Measurements from ENCODE around the gene HDHD3. TPM values are rescaled to one million over a fixed set of nuclear protein-coding genes. Genes with fewer than 3 reads are reported as not detected.

Gene HDHD3
- total RNA-seq, 3 donors from 2014 or later (not counting 1 experiment from before 2014, with no cell fraction given), result 6.1 to 11.8 (median 9.6) TPM

GRCh38 chr9:113388833-113389232 lies 12.0 kb upstream of the HDHD3 start:
- no peaks in the 10 kb centered on the region for H3K4me1 Mint-ChIP-seq
- intact Hi-C loops (cut with micrococcal nuclease), result no loop called here
- H3K9me3 Mint-ChIP-seq, result no peaks in the 10 kb centered on the region
- DNase-seq (no peak), ATAC-seq (no peak)
- H3K36me3 Mint-ChIP-seq, result peaks cover 7% of the 10 kb centered on the region
- Histone ChIP-seq H3K4me3 (ENCODE audit: low read length) (no peak overlapping the region), H3K9me3 (ENCODE audit: control insufficient read depth, insufficient read depth, low read length) (no peaks in the 10 kb centered on the region), H3K4me1 (ENCODE audit: control insufficient read depth, insufficient read depth, low read length) (no peaks in the 10 kb centered on the region), H3K27ac (ENCODE audit: low read length) (no peak overlapping the region), H3K27me3 (ENCODE audit: control insufficient read depth, insufficient read depth, low read length) (no peaks in the 10 kb centered on the region), H3K36me3 (ENCODE audit: control insufficient read depth, insufficient read depth, low read length) (peaks cover 49% of the 10 kb centered on the region)
- 97% methylated on average over 13 of the region's 13 CpGs for WGBS (ENCODE audit: insufficient coverage)
- H3K27ac Mint-ChIP-seq, result no peak overlapping the region
- H3K27me3 Mint-ChIP-seq (ENCODE audit: low read depth in 2 of 2), result no peaks in the 10 kb centered on the region
- TF ChIP-seq CTCF (IDR thresholded peaks at IDR 0.05), result no peak
- no peak overlapping the region for H3K4me3 Mint-ChIP-seq

GRCh38 chr9:113387560-113388230 lies 10.9 kb upstream of the HDHD3 start:
- no peak overlapping the region for H3K4me3 Mint-ChIP-seq
- Histone ChIP-seq H3K27ac (ENCODE audit: low read length) (no peak overlapping the region), H3K9me3 (ENCODE audit: control insufficient read depth, insufficient read depth, low read length) (no peaks in the 10 kb centered on the region), H3K36me3 (ENCODE audit: control insufficient read depth, insufficient read depth, low read length) (peaks cover 48% of the 10 kb centered on the region), H3K4me3 (ENCODE audit: low read length) (no peak overlapping the region), H3K4me1 (ENCODE audit: control insufficient read depth, insufficient read depth, low read length) (no peaks in the 10 kb centered on the region), H3K27me3 (ENCODE audit: control insufficient read depth, insufficient read depth, low read length) (no peaks in the 10 kb centered on the region)
- H3K36me3 Mint-ChIP-seq, result peaks cover 7% of the 10 kb centered on the region
- 93% methylated on average over 9 of the region's 9 CpGs for WGBS (ENCODE audit: insufficient coverage)
- DNase-seq (no peak), ATAC-seq (no peak)
- H3K27me3 Mint-ChIP-seq (ENCODE audit: low read depth in 2 of 2), result no peaks in the 10 kb centered on the region
- H3K9me3 Mint-ChIP-seq, result no peaks in the 10 kb centered on the region
- intact Hi-C loops (cut with micrococcal nuclease), result no loop called here
- H3K27ac Mint-ChIP-seq, result no peak overlapping the region
- no peak for TF ChIP-seq CTCF (IDR thresholded peaks at IDR 0.05)
- no peaks in the 10 kb centered on the region for H3K4me1 Mint-ChIP-seq

GRCh38 chr9:113386571-113387393 lies 10.0 kb upstream of the HDHD3 start:
- Histone ChIP-seq H3K27me3 (ENCODE audit: control insufficient read depth, insufficient read depth, low read length) (no peaks in the 10 kb centered on the region), H3K4me3 (ENCODE audit: low read length) (no peak overlapping the region), H3K27ac (ENCODE audit: low read length) (no peak overlapping the region), H3K4me1 (ENCODE audit: control insufficient read depth, insufficient read depth, low read length) (no peaks in the 10 kb centered on the region), H3K9me3 (ENCODE audit: control insufficient read depth, insufficient read depth, low read length) (no peaks in the 10 kb centered on the region), H3K36me3 (ENCODE audit: control insufficient read depth, insufficient read depth, low read length) (peaks cover 42% of the 10 kb centered on the region)
- no peak for ATAC-seq
- intact Hi-C loops (cut with micrococcal nuclease), result no loop called here
- no peaks in the 10 kb centered on the region for H3K4me1 Mint-ChIP-seq
- H3K27me3 Mint-ChIP-seq (ENCODE audit: low read depth in 2 of 2), result no peaks in the 10 kb centered on the region
- 94% methylated on average over 4 of the region's 4 CpGs for WGBS (ENCODE audit: insufficient coverage)
- TF ChIP-seq CTCF (IDR thresholded peaks at IDR 0.05), result no peak
- no peak overlapping the region for H3K27ac Mint-ChIP-seq
- H3K9me3 Mint-ChIP-seq, result no peaks in the 10 kb centered on the region
- H3K4me3 Mint-ChIP-seq, result no peak overlapping the region
- peaks cover 7% of the 10 kb centered on the region for H3K36me3 Mint-ChIP-seq
- DNase-seq, result no peak

All from natural killer cell (primary cell).